ENCODE results near the gene LTB4R2. TPM values are rescaled to one million over a fixed set of nuclear protein-coding genes. Genes with fewer than 3 reads are reported as not detected.

LTB4R2 gene
- total and polyA plus RNA-seq, 12 donors: 0.42 to 11.1 (median 3.8) TPM

DNA sequence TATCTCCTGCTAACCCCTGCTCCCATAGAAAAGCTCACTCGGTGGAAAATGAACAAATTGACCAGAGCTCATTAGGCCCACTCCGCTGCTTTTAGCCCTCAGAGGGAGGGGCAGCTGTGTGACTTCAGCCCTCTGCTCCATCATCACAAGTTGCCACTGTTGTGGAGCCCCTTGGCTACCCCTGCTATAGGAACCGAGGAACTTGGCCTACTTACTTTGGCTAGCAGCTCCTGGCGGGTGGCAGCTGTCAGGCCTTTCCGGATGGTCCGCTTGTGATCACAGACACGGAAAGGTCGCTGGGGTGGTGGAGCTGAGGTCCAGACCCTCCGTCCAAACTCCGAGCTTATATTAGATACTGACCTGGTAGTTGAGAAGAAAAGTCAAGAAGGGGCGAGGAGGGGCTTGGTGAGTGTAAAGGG lies 2.8 kb upstream of the LTB4R2 start:
- Histone ChIP-seq H3K27ac (no peak overlapping the region), H3K27me3 (no peaks in the 10 kb centered on the region), H3K36me3 (replicated peaks in 1 of 2) (peaks cover 0 to 58% of the 10 kb centered on the region in 2 donors), H3K9me3 (replicated peaks in 1 of 3) (no peaks in the 10 kb centered on the region), H3K4me1 (replicated peaks in 1 of 2) (peaks cover 20 to 44% of the 10 kb centered on the region in 2 donors), H3K4me3 (no peak overlapping the region)
- intact Hi-C loops (cut with DNase I): loop anchor here in 1 of 2 donors (10.0 kb wide), 1 partner anchor 62 kb away; the partner anchor contains the start of gene TINF2
- 78 to 83% (median 82%) methylated on average over 9 to 11 of the region's 11 CpGs for WGBS, 4 donors
- no peak for DNase-seq
- TF ChIP-seq CTCF (IDR thresholded peaks at IDR 0.05) (no peak), POLR2A (IDR thresholded peaks at IDR 0.05) (no peak)

DNA sequence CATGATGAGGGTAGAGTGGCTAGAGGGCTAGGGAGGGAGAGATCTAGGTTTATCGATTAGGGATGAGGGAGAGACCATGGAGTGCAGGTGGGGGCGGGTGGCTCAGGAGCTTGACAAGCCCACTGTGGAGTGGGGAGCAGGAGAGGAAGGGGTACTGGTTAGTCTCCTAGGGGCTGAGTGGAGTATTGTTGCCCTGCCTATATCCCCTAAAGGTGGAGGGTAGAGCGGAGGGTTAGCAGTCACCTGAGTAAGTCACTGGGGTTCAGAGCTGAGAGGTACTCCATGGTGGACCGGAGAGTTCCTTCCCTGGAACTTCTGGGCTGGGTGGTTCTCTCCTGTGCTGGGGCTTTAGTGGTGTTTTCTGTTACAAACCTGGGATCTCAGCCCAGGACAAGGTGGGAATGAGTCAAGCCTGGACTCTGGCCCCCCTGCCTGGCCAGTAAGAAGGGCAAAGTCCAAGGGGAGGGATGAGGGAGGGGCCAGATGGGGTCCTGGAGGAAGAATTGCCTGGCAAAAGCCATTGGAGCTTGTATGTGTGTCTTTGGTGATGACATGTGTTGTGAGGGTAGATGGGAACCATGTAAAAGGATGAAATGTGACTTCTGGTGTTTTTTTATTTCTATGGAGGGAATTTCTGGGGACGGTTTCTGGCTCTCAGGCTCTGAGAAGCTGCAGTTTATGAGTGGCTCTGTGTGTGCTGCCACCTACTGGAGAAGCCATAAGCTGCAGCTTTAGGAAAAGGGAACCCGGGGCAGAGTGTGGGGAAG lies 2.2 kb upstream of the LTB4R2 start, which contains the start of gene CIDEB:
CIDEB (minus strand) TSS at position 403 of the 767 bp plus-strand sequence; CDS start at position 284, 119 bp downstream.
- H3K9me3 ChIP-seq (replicated peaks in 1 of 3): no peaks in the 10 kb centered on the region
- peaks cover 20 to 48% of the 10 kb centered on the region in 2 donors for H3K4me1 ChIP-seq (replicated peaks in 1 of 2)
- TF ChIP-seq CTCF (IDR thresholded peaks at IDR 0.05) (peak; percentile 79 to 92 (median 86)), POLR2A (IDR thresholded peaks at IDR 0.05) (no peak)
- H3K27ac ChIP-seq: no peak within 1 kb of the TSS
- H3K36me3 ChIP-seq (replicated peaks in 1 of 2): peaks cover 0 to 52% of the 10 kb centered on the region in 2 donors
- peak in 6 of 7 donors; percentile 60 to 86 (median 72) for DNase-seq
- no peaks in the 10 kb centered on the region for H3K27me3 ChIP-seq
- 48 to 63% (median 57%) methylated on average over 5 to 6 of the region's 6 CpGs for WGBS, 4 donors
- H3K4me3 ChIP-seq: no peak within 1 kb of the TSS
- intact Hi-C loops (cut with DNase I): loop anchor here in 1 of 2 donors (10.0 kb wide), 1 partner anchor 63 kb away; the partner anchor contains the start of gene TINF2

DNA sequence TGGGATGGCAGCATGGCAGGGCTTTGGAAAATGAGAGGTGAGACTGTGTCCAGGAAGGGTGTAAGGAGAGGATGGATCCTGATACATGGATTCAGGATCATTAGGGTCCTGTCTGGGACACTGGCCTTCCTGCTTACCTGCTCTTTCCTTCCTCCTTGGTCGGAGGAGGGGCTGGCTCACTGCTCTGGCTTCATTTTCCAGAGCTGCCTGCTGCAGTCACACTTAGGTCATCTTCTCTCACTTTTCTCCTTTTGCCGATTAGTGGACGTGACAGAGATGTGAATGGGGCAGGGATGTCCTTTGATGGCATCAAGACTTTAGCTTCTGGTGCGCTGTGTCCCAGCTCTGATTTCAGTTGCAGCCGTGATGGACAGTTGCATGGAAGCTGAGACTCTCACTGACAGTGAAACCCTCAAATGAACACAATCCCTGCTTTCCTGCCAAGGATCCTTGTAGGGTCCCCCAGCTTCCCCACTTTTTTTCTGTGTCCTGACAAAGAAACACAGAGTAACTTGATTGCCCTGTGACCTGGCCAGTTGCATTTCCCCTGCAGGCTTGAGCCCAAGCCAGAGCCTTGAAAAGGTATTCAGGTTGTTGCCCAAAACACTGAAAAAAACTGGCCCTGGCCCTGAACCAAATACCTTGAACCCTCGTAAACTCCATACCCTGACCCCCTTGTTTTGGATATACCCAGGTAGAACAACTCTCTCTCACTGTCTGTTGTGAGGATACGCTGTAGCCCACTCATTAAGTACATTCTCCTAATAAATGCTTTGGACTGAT lies 1.4 kb upstream of the LTB4R2 start:
- H3K4me3 ChIP-seq: no peak overlapping the region
- 70 to 80% (median 76%) methylated on average over 7 of the region's 7 CpGs for WGBS, 4 donors
- no peak overlapping the region for H3K27ac ChIP-seq
- no peak for DNase-seq
- H3K9me3 ChIP-seq (replicated peaks in 1 of 3): no peaks in the 10 kb centered on the region
- intact Hi-C loops (cut with DNase I): loop anchor here in 1 of 2 donors (10.0 kb wide), 1 partner anchor 64 kb away; the partner anchor contains the start of gene TINF2
- peaks cover 20 to 52% of the 10 kb centered on the region in 2 donors for H3K4me1 ChIP-seq (replicated peaks in 1 of 2)
- no peak for TF ChIP-seq POLR2A (IDR thresholded peaks at IDR 0.05)
- TF ChIP-seq CTCF (IDR thresholded peaks at IDR 0.05): peak in 2 of 6 experiments; percentile 23 to 32
- H3K27me3 ChIP-seq: no peaks in the 10 kb centered on the region
- H3K36me3 ChIP-seq (replicated peaks in 1 of 2): peaks cover 0 to 45% of the 10 kb centered on the region in 2 donors

DNA sequence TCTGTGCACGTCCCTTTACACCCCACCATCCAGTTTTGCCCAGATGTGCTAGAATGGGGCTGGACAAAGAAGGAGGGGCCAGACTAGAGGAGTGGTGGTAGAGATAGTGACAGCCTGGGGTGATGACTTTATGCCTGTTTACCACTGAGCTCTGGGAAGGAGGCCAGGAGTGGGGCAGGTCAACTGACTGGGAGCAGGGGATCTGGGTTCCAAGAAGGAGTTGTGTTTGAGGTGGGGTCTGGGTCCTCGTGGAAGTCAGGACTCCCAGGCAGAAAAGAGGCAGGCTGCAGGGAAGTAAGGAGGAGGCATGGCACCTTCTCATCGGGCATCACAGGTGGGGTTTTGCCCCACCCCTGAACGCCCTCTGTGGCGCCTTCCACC lies 315 bp downstream of the LTB4R2 start:
- peak overlapping the region in 2 of 4 donors; percentile 21 to 64 for H3K4me3 ChIP-seq
- TF ChIP-seq CTCF (IDR thresholded peaks at IDR 0.05) (no peak), POLR2A (IDR thresholded peaks at IDR 0.05) (no peak)
- intact Hi-C loops (cut with DNase I): no loop called here
- 35 to 42% (median 39%) methylated on average over 4 to 5 of the region's 5 CpGs for WGBS, 4 donors
- DNase-seq: peak in 1 of 7 donors; percentile 36
- peak overlapping the region in 4 of 5 donors; percentile 68 to 97 (median 88) for H3K27ac ChIP-seq
- H3K36me3 ChIP-seq (replicated peaks in 1 of 2): peaks cover 0 to 28% of the 10 kb centered on the region in 2 donors
- no peaks in the 10 kb centered on the region for H3K27me3 ChIP-seq
- H3K4me1 ChIP-seq (replicated peaks in 1 of 2): peaks cover 20 to 52% of the 10 kb centered on the region in 2 donors
- no peaks in the 10 kb centered on the region for H3K9me3 ChIP-seq (replicated peaks in 1 of 3)

Measured in adrenal gland (tissue), 12 donors.